Suprapubic skin (tissue), 4 donors: Measurements from ENCODE around the gene NACC2.

ENCODE experiments used
- EP300 ChIP-seq: sonication (generic); formaldehyde crosslinking; IDR thresholded peaks from one replicate; pipeline ENCODE4 v1.6.1; 2017; ENCODE audit warnings: antibody characterized with exemption
- POLR2A ChIP-seq, 2 donors: fragments of 450-650 bp; IDR thresholded peaks; one replicate each; pipeline ENCODE4 v1.6.1; 2017; ENCODE audit warnings: antibody characterized with exemption in 2 of 2, mild to moderate bottlenecking in 2 of 2, moderate library complexity in 2 of 2
- POLR2AphosphoS5 ChIP-seq, 3 donors: sonication (generic); formaldehyde crosslinking; IDR thresholded peaks; one replicate each; pipeline ENCODE4 v1.6.1; 2017; ENCODE audit warnings: antibody characterized with exemption in 3 of 3
- TF ChIP-seq, protein P1 (sequence below), 2 donors: fragments of 200-600 bp in 1 of 2; fragments of 450-650 bp in 1 of 2; sonication (generic) in 1 of 2; IDR thresholded peaks; one replicate each; pipeline ENCODE4 v1.5.1; 2016 to 2019; ENCODE audit warnings: antibody characterized with exemption in 2 of 2, mild to moderate bottlenecking in 1 of 2, moderate library complexity in 1 of 2

DNA sequence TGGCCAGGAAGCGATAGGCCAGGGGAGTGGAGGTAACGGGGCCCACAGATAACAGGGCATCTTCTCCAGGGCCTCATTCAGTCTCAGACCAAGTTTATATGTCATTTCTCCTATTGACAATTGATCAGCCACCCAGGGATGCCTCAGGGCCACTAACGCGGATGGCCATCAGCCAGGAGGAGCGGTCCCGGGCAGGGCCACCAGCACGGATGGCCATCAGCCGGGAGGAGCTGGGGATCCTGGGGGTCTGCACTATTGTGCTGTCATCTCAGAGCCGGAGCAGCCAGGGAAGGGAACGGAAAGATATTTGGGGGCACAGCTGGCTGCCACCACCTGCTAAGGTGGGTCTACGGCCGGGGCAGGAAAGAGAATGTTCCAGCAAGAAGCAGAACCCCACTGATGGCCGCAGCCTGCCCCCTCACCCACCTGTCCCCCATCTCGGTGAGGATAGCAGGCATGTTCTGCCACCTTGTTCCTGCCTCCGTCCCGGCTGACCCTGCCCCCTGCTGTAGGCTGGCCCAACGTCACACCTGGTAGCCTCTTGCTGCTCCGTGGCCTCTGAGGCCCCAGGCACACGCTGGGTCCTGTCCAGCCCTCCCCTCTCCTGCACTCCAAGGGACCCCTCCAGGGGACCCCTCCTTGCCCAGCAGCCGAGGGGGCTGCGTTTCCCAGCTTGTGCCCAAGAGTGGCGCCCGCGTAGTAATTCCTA, 112.4 kb downstream of the NACC2 start:
- TF ChIP-seq EP300 (no peak), POLR2A (IDR thresholded peaks at IDR 0.05) (no peak), POLR2AphosphoS5 (IDR thresholded peaks at IDR 0.05) (no peak)
- TF ChIP-seq, protein P1, sequence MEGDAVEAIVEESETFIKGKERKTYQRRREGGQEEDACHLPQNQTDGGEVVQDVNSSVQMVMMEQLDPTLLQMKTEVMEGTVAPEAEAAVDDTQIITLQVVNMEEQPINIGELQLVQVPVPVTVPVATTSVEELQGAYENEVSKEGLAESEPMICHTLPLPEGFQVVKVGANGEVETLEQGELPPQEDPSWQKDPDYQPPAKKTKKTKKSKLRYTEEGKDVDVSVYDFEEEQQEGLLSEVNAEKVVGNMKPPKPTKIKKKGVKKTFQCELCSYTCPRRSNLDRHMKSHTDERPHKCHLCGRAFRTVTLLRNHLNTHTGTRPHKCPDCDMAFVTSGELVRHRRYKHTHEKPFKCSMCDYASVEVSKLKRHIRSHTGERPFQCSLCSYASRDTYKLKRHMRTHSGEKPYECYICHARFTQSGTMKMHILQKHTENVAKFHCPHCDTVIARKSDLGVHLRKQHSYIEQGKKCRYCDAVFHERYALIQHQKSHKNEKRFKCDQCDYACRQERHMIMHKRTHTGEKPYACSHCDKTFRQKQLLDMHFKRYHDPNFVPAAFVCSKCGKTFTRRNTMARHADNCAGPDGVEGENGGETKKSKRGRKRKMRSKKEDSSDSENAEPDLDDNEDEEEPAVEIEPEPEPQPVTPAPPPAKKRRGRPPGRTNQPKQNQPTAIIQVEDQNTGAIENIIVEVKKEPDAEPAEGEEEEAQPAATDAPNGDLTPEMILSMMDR (IDR thresholded peaks at IDR 0.05), result no peak
